GM04503 (cell line): ENCODE results near the gene DNAJC10.

Source experiments
- DNase-seq: peaks from one replicate; pipeline ENCODE4 v3.0.0-alpha.2; 2012; ENCODE audit warnings: low read depth

The DNAJC10 gene

DNA sequence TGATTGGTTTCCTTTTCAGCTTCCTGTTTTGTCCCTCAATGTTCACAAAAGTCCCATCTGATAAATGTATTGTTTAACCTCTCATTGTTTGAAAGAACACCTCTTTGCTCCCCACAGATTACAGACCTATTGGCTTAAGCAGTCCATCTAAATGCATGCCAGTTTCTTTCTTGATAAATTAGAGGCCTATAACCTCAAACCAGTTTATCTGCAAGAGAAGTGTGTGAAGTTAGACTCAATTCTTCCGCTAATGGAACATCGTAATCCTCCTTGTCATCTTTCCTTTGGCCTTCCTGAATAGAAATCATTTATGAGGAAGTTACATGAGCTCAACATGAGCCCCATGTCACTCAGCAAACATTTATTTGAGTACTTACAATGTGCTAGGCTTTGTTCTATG is 76.4 kb downstream of the DNAJC10 start:
- no peak for DNase-seq

DNA sequence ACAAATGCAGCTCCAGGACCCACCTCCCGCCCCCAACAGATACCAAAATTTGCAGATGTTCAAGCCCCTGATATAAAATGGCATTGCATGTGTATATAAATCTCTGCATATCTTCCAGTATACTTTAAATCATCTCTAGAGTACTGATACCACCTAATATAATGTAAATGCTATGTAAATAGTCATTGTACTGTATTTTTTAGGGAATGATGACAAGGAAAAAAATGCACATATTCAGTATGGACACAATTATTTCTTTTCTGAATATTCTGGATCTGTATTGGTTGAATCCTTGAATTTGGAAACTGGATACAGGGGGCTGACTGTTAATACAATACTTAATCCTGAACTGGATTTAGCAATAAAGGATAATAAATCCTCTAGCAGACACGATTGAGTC is 82.7 kb downstream of the DNAJC10 start:
- no peak for DNase-seq

DNA sequence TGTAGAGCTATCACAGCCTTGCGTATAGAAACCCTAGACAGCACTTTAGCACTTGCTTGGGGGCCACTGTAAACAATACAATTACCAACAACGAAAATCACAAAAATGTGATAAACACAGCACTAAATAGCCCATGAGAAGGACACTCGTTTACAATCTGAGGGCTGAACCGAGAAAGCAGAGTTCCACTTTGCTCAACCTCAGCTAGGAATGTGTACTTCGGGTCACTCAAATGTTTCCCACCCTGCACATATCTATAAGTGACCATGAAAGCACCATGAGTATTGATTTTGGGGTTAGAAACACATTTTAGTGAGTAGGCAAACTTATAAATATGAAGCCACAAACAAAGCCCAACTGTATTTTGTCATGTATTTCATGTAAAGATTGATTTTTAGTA is 88.1 kb downstream of the DNAJC10 start:
- DNase-seq: no peak

DNA sequence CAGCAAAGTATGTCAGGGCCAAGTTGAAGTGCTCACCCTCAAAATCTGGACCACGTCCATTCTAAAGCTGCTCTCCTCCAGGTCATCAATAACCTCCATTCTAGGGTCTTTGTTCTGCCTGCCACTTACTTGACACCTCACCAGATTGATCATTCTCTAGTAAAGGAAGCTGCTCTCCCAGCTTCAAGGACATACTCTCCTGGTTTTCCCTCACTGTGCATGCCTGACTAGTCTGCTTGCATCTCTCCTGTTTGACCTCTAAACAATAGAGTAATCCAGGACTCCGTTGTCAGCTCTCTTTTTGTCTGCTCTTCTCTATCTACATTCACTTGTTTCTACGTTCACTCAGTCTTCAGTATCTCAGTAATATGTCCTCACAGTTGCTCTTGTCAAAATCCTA is 91.3 kb downstream of the DNAJC10 start:
- DNase-seq: no peak

DNA sequence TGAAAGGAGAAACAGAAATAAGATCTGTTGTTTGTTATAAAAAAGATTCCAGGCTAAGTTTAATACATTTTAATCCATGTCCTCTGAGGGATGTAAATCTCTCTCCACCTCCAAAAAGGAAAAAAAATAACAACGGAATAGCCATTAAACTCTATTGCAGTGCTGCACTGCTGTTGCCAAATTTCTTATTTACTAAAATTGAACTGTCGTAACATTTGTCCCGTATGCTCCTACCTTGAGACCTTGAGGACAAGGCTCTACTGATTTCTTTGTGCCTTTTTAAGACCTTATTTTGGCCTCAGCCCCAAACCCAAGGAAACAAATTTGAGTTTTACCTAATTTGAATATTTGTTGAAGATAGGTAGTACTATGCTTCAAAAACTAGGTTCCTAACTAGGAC is 94.0 kb downstream of the DNAJC10 start:
- DNase-seq: no peak

DNA sequence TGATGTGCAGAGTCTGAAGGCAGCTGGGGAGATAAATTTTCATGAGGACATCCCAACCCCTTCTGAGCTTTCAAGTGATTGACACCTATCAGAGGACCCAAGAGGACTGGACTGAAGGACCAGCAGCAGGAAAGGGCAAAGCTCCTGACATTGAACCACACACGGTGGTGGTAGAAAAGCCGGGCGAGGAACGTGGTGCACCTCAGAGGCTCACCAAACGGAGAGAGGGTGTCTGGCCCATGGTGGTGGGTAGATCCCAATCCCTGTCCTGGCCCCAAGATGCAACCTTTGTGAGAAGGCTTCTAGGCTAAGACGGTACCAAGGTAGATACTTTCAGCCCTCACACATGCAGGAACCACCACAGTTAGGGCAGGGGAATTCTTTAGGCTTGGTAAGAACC is 98.3 kb downstream of the DNAJC10 start:
- no peak for DNase-seq

DNA sequence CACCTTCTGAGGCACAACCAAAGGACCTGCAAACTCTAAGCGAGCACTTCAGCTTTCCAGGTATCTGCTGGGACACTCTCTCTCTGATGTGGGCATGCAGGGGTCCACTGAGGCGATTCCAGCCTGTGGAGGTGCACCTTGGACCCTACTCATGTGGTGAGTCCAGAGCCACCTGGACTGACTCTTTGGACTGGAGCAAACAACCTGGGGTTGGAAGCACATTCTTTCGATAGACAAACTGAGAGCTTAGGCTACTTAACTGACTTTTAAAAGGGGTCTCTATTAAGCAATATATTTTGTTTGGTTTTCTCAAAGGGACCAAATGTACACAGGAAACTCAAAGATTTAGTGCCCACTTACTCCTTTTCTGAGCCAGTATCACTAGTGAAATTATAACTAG is 98.7 kb downstream of the DNAJC10 start:
- no peak for DNase-seq

DNA sequence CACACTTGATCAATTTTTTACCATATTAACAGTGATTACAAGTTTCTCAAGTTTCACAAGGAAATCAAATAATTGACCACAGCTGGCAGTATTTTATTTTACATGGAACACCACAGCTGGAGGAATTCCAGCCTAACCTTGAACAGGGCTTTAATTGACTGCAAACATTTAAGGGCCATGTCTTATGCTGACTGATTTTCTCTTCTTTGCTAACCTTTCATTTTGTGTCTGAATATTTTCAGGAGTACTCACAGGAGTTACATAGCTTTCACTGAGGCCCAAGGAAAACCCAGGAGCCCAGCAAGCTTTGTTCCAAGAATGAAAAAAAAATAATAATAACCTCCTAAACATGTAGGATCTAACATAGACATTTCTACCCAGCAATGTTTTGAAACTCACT is 100.8 kb downstream of the DNAJC10 start:
- DNase-seq: no peak

DNA sequence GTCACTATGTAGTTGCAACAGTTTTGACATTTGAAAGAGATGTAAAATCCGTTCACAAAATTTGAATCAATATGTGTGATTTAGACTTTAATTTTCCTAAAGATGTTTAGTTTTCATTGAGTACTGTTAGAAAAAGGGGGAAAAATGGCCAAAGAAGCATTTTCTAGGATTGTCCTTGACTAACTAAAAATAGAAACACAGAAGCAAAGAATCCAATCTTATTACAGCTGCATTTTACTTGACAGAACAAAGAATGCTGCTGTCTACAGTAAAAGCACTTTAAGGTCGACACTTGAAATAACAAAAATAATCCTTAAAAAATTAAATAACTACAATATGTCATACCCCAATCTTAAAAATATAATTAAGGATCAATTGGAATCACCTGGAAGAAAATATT is 101.5 kb downstream of the DNAJC10 start:
- DNase-seq: no peak

DNA sequence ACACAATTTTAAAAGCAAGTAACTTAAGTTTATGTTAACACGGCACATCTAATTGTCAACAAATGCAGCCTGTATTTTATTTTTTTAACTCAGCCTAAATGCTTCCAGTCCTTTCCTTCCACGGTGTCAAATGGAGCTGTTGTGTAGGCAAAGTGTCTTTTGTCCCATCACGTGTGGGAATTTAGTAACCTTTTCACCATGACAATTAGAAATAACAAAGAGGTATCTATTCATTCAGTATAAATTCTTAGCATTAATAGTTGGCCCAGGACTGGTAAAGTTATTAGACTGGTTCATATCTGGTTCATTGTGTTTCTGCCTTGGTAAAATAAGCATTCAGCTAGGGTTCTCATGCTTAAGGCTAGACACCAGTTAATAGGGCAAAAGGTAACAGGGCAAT is 102.4 kb downstream of the DNAJC10 start:
- DNase-seq: no peak

DNA sequence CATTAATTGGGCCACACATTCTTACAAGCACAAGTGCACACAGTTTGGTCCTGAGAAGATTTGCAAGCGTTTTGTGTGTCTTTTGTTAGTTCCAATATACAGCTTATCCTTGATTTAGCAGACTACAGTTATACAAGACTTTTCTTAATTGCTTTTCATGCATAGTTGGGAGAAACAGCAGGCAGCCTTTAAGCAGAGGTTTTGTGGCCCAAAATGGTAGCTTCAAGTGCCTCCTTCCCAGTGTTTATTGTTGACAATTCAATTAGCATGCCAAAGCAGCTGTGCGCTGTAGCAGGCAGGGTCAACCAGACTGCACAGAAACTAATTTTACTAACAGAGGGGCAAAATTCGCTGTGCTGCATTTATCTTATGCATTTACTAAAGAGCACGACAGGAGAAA is 102.9 kb downstream of the DNAJC10 start:
- DNase-seq: no peak

DNA sequence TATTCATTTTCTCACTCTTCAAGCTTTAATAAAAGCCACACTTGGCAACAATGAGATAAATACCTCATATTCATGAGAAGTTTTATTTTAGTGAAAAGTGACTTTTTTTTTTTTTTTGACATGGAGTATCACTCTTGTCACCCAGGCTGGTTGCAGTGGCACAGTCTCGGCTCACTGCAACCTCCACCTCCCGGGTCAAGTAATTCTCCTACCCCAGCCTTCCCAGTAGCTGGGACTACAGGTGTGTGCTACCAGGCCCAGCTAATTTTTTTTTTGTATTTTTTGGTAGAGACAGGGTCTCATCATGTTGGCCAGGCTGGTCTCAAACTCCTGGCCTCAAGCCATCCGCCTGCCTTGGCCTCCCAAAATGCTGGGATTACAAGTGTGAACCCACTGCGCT is 103.4 kb downstream of the DNAJC10 start:
- DNase-seq: no peak

DNA sequence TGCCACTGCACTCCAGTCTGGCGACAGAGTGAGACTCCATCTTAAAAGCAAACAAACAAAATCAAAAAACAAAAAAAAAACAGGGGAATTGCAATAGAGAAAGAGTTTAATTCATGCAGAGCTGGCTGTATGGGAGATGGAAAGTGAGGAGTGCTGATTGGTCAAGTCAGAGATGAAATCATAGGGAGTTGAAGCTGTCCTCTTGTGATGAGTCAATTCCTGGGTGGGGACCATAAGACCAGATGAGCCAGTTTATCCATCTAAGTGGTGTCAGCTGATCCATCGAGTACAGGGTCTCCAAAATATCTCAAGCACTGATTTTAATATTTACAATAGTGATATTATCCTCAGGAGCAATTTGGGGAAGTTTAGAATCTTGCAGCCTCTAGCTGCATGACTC is 105.1 kb downstream of the DNAJC10 start:
- DNase-seq: no peak

DNA sequence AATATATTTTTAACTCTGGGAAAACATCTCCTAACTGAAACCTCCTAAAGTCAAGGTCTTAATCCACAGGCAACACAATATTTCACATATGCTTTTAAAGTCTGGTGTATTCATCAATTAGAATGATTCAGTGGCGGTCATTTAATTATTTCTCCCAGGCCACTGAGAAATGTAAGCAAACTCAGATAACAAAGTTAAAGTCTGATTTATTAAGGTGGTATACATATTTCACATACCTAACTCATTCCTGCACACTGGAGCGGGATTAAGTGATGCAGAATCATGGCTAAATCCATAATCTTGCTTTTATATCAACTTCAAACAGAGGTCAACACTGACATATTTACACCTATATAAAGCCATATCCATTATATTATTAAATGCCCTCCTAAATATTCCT is 106.7 kb downstream of the DNAJC10 start:
- DNase-seq: no peak

DNA sequence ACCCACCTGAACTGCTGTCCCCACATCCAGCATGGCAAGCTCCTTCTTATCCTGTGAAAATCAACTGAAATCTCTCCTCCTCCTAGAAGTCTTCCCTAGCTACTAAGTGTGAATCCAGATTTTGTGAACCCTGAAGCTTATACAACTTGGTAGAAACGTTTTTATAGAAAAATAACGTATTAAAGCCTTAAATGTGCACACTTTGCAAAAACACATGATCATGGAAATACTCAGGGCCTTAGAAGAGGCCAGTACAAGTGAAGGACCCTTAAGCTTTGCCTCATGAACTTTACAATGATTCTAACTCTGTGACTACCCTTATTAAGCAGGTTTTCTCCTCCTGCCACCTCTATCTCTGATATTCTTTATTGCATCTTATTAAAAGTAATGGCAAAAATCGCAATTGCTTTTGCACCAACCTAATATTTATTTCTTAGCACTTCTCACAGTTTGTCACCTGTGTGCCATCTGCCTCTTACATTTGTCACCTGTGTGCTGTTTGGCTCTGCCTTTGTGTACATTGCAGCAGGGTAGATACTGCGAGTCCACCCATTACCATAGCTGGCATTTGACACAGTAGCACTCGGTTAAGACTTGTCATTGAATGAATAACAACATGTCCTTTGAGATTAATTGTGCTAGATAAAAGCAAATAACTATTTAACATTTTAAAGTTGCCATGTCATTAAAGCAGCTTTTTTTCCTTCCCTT is 108.2 kb downstream of the DNAJC10 start:
- no peak for DNase-seq

DNA sequence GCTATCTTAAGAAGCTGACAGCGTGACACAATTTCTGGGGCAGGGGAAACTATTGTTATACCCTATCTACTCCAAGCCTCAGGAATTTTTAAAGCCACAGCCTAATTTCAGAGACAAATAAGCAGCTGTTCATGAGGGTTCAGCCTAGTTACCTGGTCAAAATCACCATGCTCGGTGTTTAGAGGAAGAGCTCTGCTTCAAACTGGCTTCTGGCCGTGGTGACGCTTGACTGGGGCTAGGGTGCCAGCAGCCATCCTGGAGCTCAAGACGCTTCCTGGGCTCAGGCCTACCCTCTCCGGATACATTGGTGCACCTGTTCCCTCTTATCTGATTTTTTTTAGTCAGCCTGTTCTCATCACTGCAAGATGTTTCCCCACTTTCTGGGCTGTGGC is 108.7 kb downstream of the DNAJC10 start:
- no peak for DNase-seq

DNA sequence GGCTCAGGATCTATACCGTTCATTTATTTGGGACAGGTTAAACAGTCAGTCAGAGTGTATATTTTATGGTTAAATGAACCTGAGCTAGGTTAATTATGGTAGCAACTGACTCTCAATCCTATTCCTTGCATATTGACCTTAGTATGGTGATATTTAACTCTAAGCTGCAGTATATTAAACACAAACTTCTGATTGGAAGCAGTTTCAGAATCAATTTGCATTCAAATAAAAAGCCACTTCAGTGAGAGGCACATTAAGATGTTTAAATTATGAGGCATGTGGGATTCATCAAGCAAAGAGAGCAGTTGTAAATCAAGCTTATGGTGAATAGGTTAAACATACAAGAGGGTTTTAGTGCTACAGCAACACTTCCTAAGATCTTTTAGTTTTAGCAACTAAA is 110.0 kb downstream of the DNAJC10 start:
- no peak for DNase-seq

DNA sequence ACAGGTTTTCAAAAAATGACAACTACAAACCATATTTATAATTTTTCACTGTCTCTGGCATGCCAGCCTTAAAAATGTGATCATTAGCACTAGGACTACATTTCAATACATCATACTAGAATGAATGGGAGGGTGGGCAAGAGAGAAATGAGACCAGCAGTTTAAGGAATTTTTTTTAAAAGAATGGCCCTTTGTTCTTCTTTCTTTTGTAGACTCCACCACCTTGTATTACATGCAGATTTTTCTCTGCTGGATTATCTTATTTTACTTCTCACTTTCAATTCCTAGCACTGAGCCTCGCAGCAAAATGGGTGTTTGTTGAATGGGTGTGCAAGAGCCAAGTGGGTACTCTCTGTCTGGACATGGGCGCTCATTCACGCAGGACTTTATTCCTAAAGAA is 110.4 kb downstream of the DNAJC10 start:
- no peak for DNase-seq

DNA sequence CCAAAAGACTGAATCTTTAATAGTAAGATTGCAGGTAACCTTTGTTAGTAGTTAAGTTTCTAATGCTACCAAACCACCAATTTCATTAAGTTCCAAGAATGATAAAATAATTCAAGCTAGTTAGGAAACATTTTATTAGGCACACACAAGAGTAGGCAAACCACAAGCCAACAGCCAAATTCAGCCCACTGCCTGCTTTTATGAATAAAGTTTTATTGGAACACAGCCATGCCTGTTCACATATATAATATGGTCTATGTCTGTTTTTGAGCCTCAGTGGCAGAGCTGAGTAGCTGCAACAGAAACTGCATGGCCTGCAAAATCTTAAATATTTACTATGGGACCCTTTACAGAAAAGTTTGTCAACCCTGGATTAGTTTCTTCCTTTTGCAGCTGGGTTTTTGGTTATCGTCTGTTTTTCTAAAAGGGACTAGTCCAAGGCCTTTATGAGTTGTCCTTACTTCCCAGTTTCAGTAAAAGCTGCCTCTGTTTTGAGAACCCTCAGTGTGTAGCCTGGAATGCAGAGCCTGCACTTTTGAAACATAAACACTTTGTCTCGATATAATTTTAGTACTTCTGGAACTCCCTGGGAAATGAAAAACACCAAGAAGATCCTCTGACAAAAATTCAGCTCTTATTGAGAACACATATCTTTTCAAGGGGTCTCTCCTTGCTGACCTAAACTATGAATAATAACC is 111.3 kb downstream of the DNAJC10 start:
- no peak for DNase-seq

DNA sequence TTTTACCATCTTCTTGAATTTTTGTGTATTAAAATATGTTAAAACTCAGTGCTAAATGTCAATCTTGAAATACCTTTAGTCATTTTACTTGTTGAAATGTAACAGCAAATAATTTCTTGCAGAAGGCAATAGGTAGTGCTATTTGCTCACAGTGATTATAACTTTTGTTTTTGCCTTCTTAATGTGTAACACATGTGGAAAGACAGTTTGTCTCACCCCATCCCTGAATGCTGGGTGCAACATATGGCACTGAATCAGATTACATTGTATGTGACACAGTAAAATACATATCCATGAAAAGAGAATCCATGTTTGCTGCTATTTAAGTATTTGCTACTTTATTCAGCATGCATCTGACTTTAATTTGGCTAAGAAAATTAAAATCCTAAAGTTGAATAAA is 115.0 kb downstream of the DNAJC10 start:
- no peak for DNase-seq

DNA sequence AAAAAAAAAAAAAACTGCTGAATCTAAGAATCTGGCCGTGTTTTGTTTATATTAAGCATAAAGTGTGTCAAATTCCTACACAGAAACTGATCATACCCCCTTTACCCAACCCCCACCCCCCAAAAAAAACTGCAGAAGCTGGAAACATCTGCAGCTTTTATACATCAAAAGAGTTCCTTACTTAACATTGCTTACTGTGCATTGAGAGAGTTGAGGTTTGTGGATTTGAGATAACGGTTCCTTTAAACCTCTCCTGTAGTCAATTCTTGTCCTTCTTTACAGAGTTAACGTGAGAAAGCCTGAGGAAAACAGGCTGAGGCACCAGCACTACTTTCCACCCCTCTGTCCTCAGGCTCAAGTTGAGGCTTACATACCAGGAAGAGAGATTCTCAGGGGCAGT is 115.9 kb downstream of the DNAJC10 start:
- DNase-seq: no peak

DNA sequence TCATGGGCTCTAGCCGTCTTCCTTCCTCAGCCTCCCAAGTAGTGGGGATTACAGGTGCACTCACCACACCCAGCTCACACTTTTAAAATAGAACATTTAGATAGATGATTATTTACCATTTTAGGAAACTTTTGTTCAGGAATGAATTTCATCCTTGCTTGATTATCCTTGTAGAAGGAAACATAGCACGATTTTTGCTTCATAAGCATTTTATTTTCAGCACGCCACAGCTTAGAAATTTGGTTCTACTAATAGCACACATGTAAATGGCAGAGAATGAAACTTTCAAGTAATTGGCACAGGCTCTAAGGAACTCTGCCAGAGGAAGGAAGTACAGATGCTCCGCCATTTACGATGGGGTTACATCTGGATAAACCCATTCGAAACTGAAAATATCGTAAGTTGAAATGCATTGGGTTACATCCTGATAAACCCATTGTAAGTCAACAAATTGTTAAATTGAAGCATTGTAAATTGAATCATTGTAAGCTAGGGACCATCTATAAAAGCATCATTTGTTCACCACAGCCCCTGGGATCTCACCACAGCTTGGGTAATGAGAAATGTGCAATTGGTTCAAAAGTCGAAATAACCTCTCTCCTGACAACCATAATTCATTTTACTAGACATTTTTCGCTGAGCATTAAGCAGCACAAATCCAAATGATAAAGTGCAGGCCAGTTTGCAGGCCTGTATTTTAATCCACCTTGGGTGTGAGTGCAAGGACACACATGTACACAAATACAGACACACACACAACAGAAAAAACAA is 117.2 kb downstream of the DNAJC10 start:
- no peak for DNase-seq

DNA sequence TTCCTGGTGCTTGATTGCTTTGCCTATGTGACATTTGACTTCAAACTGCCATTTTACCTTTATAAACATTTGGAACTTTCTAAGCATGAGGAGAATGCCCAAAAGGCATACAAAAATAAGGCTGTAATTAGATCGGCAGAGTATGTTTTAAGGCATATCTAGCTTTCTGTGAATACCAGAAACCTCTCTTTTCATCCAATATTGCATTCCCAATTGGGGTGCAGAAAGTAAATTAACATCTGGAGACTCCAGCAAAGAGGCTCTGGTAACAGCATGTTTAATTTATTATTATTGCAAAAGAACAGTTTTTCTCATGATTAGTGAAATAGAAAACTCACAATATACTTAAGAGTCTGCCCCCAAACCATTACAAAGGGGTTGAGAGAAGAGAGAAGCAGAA is 118.2 kb downstream of the DNAJC10 start:
- DNase-seq: no peak
